ENCODE measurements around the gene FAM170B. TPM values are rescaled to one million over a fixed set of nuclear protein-coding genes. Genes with fewer than 3 reads are reported as not detected.

Gene FAM170B
- total RNA-seq, 4 donors from 2014 or later = not detected

GRCh38 chr10:49109669-49110340, 24.0 kb downstream of the FAM170B start:
- Histone ChIP-seq H3K4me3 (no peak overlapping the region), H3K27ac (peak overlapping the region in 1 of 4 donors; percentile 13), H3K27me3 (no peaks in the 10 kb centered on the region), H3K9me3 (no peaks in the 10 kb centered on the region), H3K36me3 (no peaks in the 10 kb centered on the region), H3K4me1 (peaks cover 34 to 35% of the 10 kb centered on the region in 2 donors)
- TF ChIP-seq CTCF (IDR thresholded peaks at IDR 0.05 in 4 of 5, conservative IDR thresholded peaks at IDR 0.05 in 1 of 5) (no peak), POLR2A (IDR thresholded peaks at IDR 0.05) (no peak)
- in situ Hi-C loops (cut with MboI; ENCODE audit: low sequenced_read_pairs in 4 of 4) (no loop called here), intact Hi-C loops (cut with DNase I; ENCODE audit: low total_unique reads) (loop anchor here (10.0 kb wide), 1 partner anchor 125 kb away; no protein-coding TSS in a partner anchor)
- ATAC-seq = peak; percentile 29 to 59
- peak in 1 of 2 donors; percentile 47 for DNase-seq

- DNase-seq = no peak
- Histone ChIP-seq H3K4me3 (no peak overlapping the region), H3K27me3 (no peaks in the 10 kb centered on the region), H3K27ac (no peak overlapping the region), H3K9me3 (no peaks in the 10 kb centered on the region), H3K36me3 (no peaks in the 10 kb centered on the region), H3K4me1 (peaks cover 32 to 34% of the 10 kb centered on the region in 2 donors)
- intact Hi-C loops (cut with DNase I; ENCODE audit: low total_unique reads) (no loop called here), in situ Hi-C loops (cut with MboI; ENCODE audit: low sequenced_read_pairs in 4 of 4) (no loop called here)
- TF ChIP-seq POLR2A (IDR thresholded peaks at IDR 0.05) (no peak), CTCF (IDR thresholded peaks at IDR 0.05 in 4 of 5, conservative IDR thresholded peaks at IDR 0.05 in 1 of 5) (no peak)
- no peak for ATAC-seq
Measured at GRCh38 chr10:49108656-49109055, 25.2 kb downstream of the FAM170B start.

- no peak overlapping the region for H3K4me3 ChIP-seq
- DNase-seq (no peak), ATAC-seq (no peak)
- H3K9me3 ChIP-seq = no peaks in the 10 kb centered on the region
- no peaks in the 10 kb centered on the region for H3K27me3 ChIP-seq
- H3K36me3 ChIP-seq = no peaks in the 10 kb centered on the region
- in situ Hi-C loops (cut with MboI; ENCODE audit: low sequenced_read_pairs in 4 of 4) (no loop called here), intact Hi-C loops (cut with DNase I; ENCODE audit: low total_unique reads) (no loop called here)
- peaks cover 29 to 32% of the 10 kb centered on the region in 2 donors for H3K4me1 ChIP-seq
- TF ChIP-seq POLR2A (IDR thresholded peaks at IDR 0.05) (no peak), CTCF (IDR thresholded peaks at IDR 0.05 in 4 of 5, conservative IDR thresholded peaks at IDR 0.05 in 1 of 5) (no peak)
- H3K27ac ChIP-seq = no peak overlapping the region
Measured at GRCh38 chr10:49107887-49108267, 25.9 kb downstream of the FAM170B start.

- Histone ChIP-seq H3K9me3 (no peaks in the 10 kb centered on the region), H3K27ac (no peak overlapping the region), H3K4me3 (no peak overlapping the region), H3K4me1 (peaks cover 29 to 32% of the 10 kb centered on the region in 2 donors), H3K36me3 (no peaks in the 10 kb centered on the region), H3K27me3 (no peaks in the 10 kb centered on the region)
- no peak for TF ChIP-seq POLR2A (IDR thresholded peaks at IDR 0.05)
- no peak for TF ChIP-seq CTCF (IDR thresholded peaks at IDR 0.05 in 4 of 5, conservative IDR thresholded peaks at IDR 0.05 in 1 of 5)
- ATAC-seq (no peak), DNase-seq (no peak)
- intact Hi-C loops (cut with DNase I; ENCODE audit: low total_unique reads) = no loop called here
- in situ Hi-C loops (cut with MboI; ENCODE audit: low sequenced_read_pairs in 4 of 4) = no loop called here
Measured at GRCh38 chr10:49107111-49107886, 26.5 kb downstream of the FAM170B start.

Measured in gastrocnemius medialis (tissue), 4 donors.